Activated CD4-positive, alpha-beta T cell treated with anti-CD3 and anti-CD28 coated beads, Interleukin-2, amount 50 U/mL, for 24 hours (primary cell): ENCODE data around the gene SOS2.
"Not testable (repeated sequence)": the region's sequence is repeated elsewhere in the genome, so short reads cannot be mapped to it uniquely, and the experiment has no call there.

ENCODE experiments used
- DNase-seq, 2 donors: peaks; one replicate each; pipeline ENCODE4 v3.0.0-alpha.2; 2020; ENCODE audit warnings: low read depth in 1 of 2, low spot score in 1 of 2

The SOS2 gene

GRCh38 chr14:50228313-50228712, 3.1 kb downstream of the SOS2 start:
- DNase-seq = no peak

- no peak for DNase-seq
Observed at GRCh38 chr14:50225974-50226297, 5.4 kb downstream of the SOS2 start.

DNA sequence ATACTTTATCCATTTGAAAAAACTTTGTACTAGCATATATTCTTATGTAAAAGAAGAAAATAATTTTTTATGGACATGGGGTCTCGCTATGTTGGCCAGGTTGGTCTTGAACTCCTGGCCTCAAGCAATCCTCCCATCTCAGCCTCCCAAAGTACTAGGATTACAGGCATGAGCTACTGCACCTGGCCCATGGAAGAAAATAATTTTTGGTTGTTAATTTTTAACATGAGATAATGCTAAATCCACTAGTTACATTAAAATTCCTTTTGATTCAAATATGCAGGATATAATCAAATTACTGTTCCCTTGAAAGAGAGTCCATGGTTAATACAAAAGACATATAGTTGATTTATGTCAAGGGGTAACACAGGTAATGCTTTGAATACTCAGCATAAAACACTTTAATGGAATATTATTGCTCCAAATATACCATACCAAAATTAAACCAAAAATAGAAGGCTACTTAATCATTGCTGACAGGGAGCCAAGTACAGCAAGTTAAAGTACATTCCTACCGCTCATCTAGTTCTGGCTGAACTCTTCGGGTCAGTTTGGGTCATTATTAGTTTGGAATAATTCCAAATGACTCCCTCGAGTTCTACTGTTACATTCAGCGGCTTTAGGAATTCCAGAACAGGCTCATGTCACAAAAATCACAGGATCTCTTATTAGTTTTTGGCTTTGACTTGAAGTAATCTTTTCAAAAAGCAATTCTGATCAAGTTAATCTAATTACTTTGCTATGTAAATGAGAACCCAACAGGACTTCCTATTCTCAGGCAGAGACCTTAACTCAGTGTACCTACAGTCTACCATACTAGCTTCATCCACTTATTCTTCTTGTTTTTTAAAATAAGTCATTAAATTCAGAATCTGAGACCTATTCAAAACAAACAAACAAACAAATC, 6.1 kb downstream of the SOS2 start:
- no peak for DNase-seq

DNA sequence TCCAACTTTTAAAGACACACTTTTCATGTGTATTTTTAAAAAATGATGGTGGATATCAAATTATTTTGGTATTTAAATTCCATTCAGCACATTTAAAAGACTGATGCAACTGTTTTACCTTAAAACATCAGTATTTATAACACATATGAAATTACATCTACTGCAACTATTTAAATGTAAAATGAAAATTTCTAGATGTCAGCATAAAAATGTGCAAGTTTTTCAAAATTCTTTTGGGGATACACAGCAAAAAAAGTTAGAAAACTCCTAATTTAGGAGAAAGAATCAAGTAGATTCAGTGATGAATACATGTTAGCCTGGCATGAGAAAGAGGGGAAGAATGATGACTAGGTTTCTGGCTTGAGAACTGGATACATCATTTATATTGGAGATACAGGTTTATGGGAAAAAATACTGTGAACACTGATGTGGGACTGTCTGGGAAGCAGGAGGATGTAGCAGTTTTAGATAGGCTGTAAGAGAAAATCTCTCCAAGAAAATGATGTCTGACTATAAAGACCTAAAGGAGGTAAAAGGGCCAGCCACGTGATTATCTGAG, 9.2 kb downstream of the SOS2 start:
- DNase-seq = no peak

DNA sequence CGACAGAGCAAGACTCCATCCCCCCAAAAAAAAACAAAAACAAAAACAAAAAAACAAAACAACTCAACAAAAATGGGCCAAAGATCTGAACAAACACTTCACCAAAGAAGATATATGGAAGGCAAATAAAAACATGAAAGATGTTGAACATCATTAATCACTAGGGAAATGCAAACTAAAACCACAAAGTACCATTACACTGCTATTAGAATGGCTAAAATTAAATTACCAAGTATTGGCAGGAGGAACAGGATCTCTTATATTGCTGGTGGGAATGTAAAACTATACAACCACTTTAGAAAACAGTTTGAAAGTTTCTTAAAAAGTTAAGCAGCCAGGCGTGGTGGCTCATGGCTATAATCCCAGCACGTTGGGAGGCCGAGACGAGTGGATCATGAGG, 12.9 kb downstream of the SOS2 start:
- DNase-seq = no peak

GRCh38 chr14:50215416-50215815, 16.0 kb downstream of the SOS2 start:
- DNase-seq = no peak

GRCh38 chr14:50213795-50214194, 17.6 kb downstream of the SOS2 start:
- DNase-seq = no peak

DNA sequence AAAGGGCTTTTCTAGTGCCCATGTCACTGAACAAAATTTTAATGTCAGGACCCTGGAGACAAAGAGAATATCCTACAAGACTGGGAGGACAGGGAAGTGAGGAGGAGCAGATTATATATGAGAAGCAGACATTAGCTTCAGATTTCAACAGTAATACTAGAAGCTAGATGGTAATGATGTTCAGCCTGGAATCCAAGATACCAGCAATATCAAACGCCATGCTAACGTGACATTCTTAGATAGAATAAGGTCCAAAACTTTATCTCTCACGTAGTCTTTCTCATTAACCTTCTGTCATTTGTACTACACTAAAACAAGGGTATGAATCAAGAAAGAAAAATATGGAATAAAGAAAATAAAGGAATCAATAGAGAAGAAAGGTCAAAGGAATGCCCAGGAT, 18.7 kb downstream of the SOS2 start:
- DNase-seq = no peak

DNA sequence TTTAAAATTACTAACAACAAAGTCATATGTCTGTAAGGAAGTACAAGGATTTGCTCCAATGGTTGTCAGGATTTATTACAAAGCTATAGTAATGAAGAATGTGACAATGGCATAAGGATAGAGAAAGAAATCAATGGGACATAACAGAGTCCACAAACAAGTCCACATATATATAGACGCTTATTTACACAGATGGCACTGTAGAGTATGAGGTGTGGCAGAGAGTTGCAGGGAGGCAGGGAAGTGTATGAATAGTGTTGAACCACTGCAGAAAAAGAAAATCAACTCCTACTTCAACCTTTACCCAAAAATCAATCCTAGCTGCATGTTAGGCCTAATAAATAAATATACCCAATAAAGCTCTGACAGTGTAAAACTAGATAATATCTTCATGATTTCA, 21.3 kb downstream of the SOS2 start:
- no peak for DNase-seq

GRCh38 chr14:50198499-50198898, 32.9 kb downstream of the SOS2 start:
- DNase-seq = no peak

- DNase-seq = no peak
Observed at GRCh38 chr14:50191499-50191898, 39.9 kb downstream of the SOS2 start.

DNA sequence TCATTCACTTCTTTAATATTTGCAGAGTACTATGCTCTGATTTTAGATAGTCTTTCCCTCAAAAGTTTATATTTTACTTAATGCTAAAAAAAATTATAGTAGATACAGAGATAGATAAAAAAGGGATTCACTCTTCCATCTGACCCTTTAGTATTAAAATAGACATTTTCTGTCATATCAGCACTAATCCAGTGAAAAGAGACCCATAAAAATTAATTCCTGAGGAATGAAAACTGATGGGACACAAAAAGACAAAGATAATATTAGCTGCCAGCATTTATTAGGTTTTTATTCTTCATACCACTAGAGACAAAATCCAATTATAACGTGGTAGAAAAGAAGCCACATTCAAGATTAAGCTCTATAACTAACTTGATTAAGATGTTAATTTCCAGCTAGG, 45.3 kb downstream of the SOS2 start:
- DNase-seq = no peak

DNA sequence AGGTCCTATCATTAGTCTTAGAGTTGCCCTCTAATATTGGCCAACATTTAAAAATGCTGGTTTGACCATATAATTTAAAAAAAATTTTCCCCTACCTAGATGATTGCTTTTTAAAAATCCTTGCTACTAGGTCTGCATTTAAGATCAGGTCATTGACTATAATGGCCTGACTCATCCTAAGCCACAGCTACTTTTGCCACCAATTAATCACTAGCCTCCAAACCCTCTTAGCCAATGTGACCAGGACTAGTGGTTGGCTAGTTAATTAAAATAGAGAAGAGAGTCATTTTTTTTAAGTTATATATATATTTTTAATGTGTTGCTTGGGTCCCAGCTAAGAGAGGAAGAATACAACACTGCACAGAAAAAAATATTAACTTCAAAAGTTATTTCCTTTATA, 57.5 kb downstream of the SOS2 start:
- DNase-seq = no peak

GRCh38 chr14:50171895-50172294, 59.5 kb downstream of the SOS2 start:
- DNase-seq = no peak

- not testable (repeated sequence) for DNase-seq
Observed at GRCh38 chr14:50167381-50167780, 64.0 kb downstream of the SOS2 start.

DNA sequence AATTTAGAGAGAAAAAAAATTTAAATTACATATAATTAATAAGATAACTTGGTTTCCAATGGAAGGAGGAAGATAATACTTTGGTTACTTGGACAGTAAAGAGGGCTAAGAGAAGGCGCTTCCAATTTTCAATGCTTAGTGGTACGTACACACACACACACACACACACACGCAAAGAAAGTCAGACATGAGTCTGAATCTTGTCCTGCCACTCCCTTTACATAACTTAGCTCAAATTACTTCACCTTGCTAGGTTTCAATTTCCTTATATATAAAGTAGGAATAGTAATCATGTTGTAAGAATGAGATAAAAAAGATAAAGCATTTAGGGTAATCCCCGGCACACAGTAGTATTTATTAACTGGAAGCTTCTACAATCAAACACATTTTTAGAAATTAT, 75.3 kb downstream of the SOS2 start:
- no peak for DNase-seq

DNA sequence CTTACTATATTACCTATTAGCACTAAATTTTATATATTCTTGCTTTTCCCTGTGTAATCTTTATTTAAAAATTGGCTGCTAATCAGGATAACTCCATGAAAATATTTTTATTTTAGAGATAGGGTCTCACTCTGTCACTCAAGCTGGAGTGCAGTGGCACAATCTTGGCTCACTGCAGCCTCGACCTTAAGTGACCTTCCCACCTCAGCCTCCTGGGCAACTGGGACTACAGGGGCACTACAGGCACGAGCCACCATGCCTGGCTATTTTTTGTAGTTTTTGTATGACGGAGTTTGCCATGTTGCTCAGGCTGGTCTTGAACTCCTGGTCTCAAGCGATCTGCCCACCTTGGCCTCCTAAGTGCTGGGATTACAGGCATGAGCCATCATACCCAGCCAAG, 82.6 kb downstream of the SOS2 start:
- DNase-seq = no peak

DNA sequence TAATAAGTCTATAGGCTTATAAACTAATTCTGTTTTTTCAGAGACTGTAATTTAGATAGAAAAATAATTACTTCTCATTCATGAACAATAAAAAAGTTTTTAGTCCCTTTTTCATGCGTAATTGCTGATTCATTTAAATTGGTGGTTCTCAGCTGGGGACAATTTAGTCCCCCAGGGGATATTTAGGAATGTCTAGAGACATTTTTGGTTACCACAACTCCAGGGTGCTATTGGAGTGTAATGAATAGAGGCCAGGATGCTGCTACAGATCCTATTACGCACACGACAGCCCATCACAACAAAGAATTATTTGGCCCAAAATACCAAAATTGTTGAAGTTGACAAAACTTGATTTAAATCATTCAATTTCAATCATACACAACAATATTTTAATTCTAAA, 92.2 kb downstream of the SOS2 start:
- no peak for DNase-seq

GRCh38 chr14:50127802-50128201, 103.6 kb downstream of the SOS2 start:
- no peak for DNase-seq

DNA sequence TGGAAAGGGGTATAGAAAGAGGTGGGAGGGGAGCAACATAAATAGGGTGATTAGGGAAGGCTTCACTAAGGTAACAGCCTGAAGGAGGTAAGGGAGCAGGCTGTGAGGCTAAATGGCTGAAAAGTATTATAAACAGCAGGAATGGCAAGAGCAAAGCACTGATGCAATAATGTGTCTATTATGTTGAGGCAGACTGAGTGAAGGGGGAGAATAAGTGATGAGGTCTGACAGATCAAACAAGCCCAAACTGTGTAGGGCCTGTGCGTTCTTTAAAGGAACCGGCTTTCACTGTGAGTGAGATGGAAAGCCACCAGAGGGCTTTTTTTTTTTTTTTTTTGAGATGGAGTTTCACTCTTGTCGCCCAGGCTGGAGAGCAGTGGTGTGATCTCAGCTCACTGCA, 108.3 kb downstream of the SOS2 start:
- DNase-seq = no peak

- no peak for DNase-seq
Observed at GRCh38 chr14:50122291-50122690, 109.1 kb downstream of the SOS2 start.

- no peak for DNase-seq
Observed at GRCh38 chr14:50121486-50121885, 109.9 kb downstream of the SOS2 start.

GRCh38 chr14:50117456-50117855, 113.9 kb downstream of the SOS2 start:
- no peak for DNase-seq
